ENCODE data around the gene PTEN. TPM values are rescaled to one million over a fixed set of nuclear protein-coding genes. Genes with fewer than 3 reads are reported as not detected.
"Not testable (repeated sequence)": the region's sequence is repeated elsewhere in the genome, so short reads cannot be mapped to it uniquely, and the experiment has no call there.

The PTEN gene
- total RNA-seq, 4 donors from 2014 or later: 143 to 224 (median 171) TPM

DNA sequence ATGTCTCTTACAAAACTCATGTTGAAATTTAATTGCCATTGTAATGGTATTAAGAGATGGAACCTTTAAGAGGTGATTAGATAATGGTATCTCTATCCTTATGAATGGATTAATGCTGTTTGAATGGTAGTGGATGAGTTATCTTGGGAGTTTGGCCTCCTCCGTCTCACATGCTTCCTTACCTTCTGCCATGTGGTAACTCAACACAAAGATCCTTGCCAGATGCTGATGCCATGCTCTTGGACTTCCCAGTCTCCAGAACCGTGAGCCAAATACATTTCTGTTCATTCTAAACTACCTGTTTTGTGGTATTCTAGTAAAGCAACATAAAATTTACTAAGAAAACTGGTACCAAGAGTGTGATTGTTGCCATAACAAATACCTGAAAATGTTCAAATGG, 23.2 kb downstream of the PTEN start:
- Histone ChIP-seq H3K27me3 (no peaks in the 10 kb centered on the region), H3K4me1 (peaks cover 0 to 49% (median 4%) of the 10 kb centered on the region in 4 donors), H3K36me3 (peaks cover 0 to 38% (median 7%) of the 10 kb centered on the region in 3 donors), H3K4me3 (no peak overlapping the region), H3K9me3 (peaks cover 0 to 6% (median 0%) of the 10 kb centered on the region in 4 donors), H3K27ac (no peak overlapping the region)
- no peak for DNase-seq (ENCODE audit: low spot score in 2 of 2)
- TF ChIP-seq, protein P1, sequence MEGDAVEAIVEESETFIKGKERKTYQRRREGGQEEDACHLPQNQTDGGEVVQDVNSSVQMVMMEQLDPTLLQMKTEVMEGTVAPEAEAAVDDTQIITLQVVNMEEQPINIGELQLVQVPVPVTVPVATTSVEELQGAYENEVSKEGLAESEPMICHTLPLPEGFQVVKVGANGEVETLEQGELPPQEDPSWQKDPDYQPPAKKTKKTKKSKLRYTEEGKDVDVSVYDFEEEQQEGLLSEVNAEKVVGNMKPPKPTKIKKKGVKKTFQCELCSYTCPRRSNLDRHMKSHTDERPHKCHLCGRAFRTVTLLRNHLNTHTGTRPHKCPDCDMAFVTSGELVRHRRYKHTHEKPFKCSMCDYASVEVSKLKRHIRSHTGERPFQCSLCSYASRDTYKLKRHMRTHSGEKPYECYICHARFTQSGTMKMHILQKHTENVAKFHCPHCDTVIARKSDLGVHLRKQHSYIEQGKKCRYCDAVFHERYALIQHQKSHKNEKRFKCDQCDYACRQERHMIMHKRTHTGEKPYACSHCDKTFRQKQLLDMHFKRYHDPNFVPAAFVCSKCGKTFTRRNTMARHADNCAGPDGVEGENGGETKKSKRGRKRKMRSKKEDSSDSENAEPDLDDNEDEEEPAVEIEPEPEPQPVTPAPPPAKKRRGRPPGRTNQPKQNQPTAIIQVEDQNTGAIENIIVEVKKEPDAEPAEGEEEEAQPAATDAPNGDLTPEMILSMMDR (IDR thresholded peaks at IDR 0.05): no peak
- TF ChIP-seq EP300 (IDR thresholded peaks at IDR 0.05) (no peak), POLR2A (IDR thresholded peaks at IDR 0.05) (no peak)
- 95 to 98% methylated on average over 2 of the region's 2 CpGs for WGBS, 2 donors

DNA sequence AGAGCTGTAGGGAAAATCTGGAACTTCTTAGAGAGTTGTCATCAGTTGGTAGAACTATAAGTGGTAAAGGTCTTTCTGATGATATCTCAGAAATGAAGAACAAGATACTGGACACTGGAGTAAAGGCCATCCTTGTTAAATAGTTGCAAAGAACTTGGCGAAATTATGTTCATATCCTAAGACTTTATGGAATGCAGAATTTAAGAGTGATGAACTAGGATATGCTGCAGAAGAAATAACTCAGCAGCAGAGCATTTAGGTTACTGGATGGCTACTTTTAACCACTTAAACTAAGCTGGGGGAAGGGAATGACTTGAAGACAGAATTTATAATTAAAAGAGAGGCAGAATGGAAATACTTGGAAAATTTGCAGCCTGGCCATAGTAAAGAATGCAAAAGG, 23.7 kb downstream of the PTEN start:
- TF ChIP-seq EP300 (IDR thresholded peaks at IDR 0.05) (no peak), POLR2A (IDR thresholded peaks at IDR 0.05) (no peak)
- TF ChIP-seq, protein P1 (IDR thresholded peaks at IDR 0.05): no peak
- H3K27ac ChIP-seq: no peak overlapping the region
- peaks cover under 1 to 51% (median 4%) of the 10 kb centered on the region in 4 donors for H3K4me1 ChIP-seq
- peaks cover 0 to 6% (median 0%) of the 10 kb centered on the region in 4 donors for H3K9me3 ChIP-seq
- 83 to 90% methylated on average over 1 of the region's 1 CpG for WGBS, 2 donors
- no peaks in the 10 kb centered on the region for H3K27me3 ChIP-seq
- no peak for DNase-seq (ENCODE audit: low spot score in 2 of 2)
- peaks cover 0 to 37% (median 7%) of the 10 kb centered on the region in 3 donors for H3K36me3 ChIP-seq
- no peak overlapping the region for H3K4me3 ChIP-seq

DNA sequence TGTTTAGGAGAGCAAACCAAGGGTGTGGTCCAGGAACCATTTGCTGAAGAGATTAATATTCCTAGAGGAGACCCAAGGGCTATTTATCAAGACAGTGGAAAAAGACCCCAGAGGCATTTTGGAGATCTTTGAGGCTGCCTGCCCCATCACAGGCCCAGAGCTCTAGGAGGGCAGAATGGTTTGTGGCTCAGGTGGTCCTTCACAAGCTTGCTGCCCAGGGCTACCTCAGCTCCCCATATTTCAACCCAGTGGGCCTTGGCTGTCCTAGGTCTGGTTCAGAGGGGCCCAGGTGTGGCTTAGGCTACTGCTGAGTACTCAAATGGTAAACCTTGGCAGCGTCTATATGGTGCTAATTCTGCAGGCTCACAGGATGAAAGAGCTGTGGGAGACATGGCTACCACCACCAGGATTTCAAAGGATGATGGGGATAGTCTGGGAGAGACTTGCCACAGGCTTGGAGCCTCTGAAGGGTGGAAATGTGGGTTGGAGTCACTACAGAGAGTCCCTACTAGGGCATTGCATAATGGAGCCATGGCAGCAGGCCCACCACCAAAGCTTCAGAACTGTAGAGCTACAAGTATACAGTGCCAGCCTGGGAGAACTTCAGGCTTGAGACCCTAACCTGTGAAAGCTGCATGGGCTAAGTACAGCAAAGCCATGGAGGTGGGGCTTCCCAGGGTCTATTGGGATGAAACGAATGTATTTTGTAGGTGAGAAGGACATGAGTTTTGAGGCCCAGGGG, 24.3 kb downstream of the PTEN start:
- Histone ChIP-seq H3K36me3 (peaks cover 0 to 37% (median 7%) of the 10 kb centered on the region in 3 donors), H3K9me3 (peaks cover 0 to 6% (median 0%) of the 10 kb centered on the region in 4 donors), H3K27ac (no peak overlapping the region), H3K27me3 (no peaks in the 10 kb centered on the region), H3K4me1 (peaks cover 0 to 51% (median 5%) of the 10 kb centered on the region in 4 donors), H3K4me3 (no peak overlapping the region)
- no peak for DNase-seq (ENCODE audit: low spot score in 2 of 2)
- TF ChIP-seq EP300 (IDR thresholded peaks at IDR 0.05) (no peak), POLR2A (IDR thresholded peaks at IDR 0.05) (no peak)
- TF ChIP-seq, protein P1 (IDR thresholded peaks at IDR 0.05): no peak
- WGBS, 2 donors: 88 to 98% methylated on average over 2 of the region's 2 CpGs

DNA sequence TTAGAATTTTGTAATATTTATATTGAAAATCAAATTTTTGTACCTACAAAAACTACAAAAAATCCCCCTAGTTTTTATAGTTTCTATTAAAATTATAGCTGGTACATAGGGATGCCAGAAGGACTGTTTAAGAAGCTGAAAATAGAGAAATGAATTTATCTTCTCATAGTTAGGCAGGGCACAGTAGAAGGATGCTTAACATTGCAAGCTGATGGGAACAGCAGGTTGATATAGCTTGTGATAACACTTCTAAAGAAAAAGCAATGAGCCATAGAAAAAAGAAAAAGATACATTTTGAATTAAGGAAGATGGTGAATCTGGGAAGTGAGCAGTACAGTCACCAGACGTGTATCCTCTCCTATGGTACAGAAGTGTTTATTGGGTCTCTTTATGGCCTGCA, 32.0 kb downstream of the PTEN start:
- 69% methylated on average over 1 of the region's 1 CpG for WGBS, 2 donors
- Histone ChIP-seq H3K27me3 (no peaks in the 10 kb centered on the region), H3K9me3 (peaks cover 0 to 14% (median 0%) of the 10 kb centered on the region in 4 donors), H3K36me3 (peaks cover 0 to 16% (median 0%) of the 10 kb centered on the region in 3 donors), H3K4me1 (peaks cover 0 to 55% (median 12%) of the 10 kb centered on the region in 4 donors), H3K27ac (no peak overlapping the region), H3K4me3 (no peak overlapping the region)
- no peak for DNase-seq (ENCODE audit: low spot score in 2 of 2)
- TF ChIP-seq EP300 (IDR thresholded peaks at IDR 0.05) (no peak), POLR2A (IDR thresholded peaks at IDR 0.05) (no peak)

DNA sequence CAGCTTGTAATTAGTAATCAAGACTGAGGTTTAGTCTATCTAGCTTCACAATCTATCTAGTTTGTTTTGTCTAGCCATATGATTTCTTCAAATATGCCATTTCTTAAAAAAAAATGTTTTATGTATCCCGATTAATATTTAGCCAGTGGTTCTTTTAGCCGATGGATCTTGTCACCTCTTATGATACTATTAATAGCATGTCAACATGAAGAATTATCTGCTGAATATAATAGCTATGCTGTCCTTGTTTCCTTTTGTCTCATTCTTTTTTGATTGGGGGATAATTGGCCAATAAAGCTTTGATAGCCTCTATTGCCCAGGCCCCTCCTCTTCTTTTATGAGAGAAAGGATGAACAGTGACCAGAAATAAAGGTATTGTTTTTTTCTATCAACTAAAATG, 32.8 kb downstream of the PTEN start:
- peaks cover 0 to 12% (median 0%) of the 10 kb centered on the region in 3 donors for H3K36me3 ChIP-seq
- DNase-seq (ENCODE audit: low spot score in 2 of 2): no peak
- 59 to 62% methylated on average over 2 of the region's 2 CpGs for WGBS, 2 donors
- H3K4me1 ChIP-seq: peaks cover 0 to 55% (median 12%) of the 10 kb centered on the region in 4 donors
- no peak overlapping the region for H3K27ac ChIP-seq
- no peaks in the 10 kb centered on the region for H3K27me3 ChIP-seq
- H3K9me3 ChIP-seq: peaks cover 0 to 14% (median 0%) of the 10 kb centered on the region in 4 donors
- H3K4me3 ChIP-seq: no peak overlapping the region
- no peak for TF ChIP-seq POLR2A (IDR thresholded peaks at IDR 0.05)
- TF ChIP-seq, protein P1 (IDR thresholded peaks at IDR 0.05): no peak
- TF ChIP-seq EP300 (IDR thresholded peaks at IDR 0.05): no peak

DNA sequence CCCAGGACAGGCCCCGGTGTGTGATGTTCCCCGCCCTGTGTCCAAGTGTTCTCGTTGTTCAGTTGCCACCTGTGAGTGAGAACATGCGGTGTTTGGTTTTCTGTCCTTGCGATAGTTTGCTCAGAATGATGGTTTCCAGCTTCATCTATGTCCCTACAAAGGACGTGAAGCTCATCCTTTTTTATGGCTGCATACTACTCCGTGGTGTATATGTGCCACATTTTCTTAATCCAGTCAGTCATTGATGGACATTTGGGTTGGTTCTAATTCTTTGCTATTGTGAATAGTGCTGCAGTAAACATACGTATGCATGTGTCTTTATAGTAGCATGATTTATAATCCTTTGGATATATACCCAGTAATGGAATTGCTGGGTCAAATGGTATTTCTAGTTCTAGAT, 34.5 kb downstream of the PTEN start:
- not testable (repeated sequence) for H3K4me3 ChIP-seq
- H3K9me3 ChIP-seq: peaks cover 0 to 30% (median 0%) of the 10 kb centered on the region in 4 donors

DNA sequence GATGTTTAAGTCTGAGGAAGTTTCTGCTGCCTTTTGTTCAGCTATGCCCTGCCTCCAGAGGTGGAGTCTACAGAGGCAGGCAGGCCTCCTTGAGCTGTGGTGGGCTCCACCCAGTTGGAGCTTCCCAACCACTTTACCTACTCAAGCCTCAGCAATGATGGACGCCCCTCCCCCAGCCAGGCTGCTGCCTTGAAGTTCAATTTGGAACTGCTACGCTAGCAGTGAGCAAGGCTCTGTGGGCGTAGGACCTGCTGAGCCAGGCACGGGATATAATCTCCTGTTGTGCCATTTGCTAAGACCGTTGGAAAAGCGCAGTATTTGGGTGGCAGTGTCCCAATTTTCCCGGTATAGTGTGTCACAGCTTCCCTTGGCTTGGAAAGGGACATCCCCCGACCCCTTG, 40.0 kb downstream of the PTEN start:
- not testable (repeated sequence) for H3K27me3 ChIP-seq; H3K4me3 ChIP-seq; DNase-seq (ENCODE audit: low spot score in 2 of 2); H3K27ac ChIP-seq
- 80 to 94% methylated on average over 8 of the region's 8 CpGs for WGBS, 2 donors
- H3K9me3 ChIP-seq: peaks cover 0 to 40% (median 5%) of the 10 kb centered on the region in 4 donors
- peaks cover 0 to 23% (median 7%) of the 10 kb centered on the region in 4 donors for H3K4me1 ChIP-seq
- H3K36me3 ChIP-seq: peaks cover 0 to 40% (median 0%) of the 10 kb centered on the region in 3 donors

More for the DNA sequence above, 34.5 kb downstream of the PTEN start:
- 96 to 97% methylated on average over 8 of the region's 8 CpGs for WGBS, 2 donors
- Histone ChIP-seq H3K36me3 (peaks cover 0 to 28% (median 0%) of the 10 kb centered on the region in 3 donors), H3K4me1 (peaks cover 0 to 39% (median 7%) of the 10 kb centered on the region in 4 donors)
- not testable (repeated sequence) for H3K27me3 ChIP-seq; DNase-seq (ENCODE audit: low spot score in 2 of 2); H3K27ac ChIP-seq
